Lower leg skin (tissue), 3 donors: Measurements from ENCODE around the gene MCOLN2.

ENCODE experiments used
- POLR2A ChIP-seq, 2 donors: fragments of 450-650 bp; IDR thresholded peaks; one replicate each; pipeline ENCODE4 v1.6.1; 2016 to 2017; ENCODE audit warnings: antibody characterized with exemption in 2 of 2, mild to moderate bottlenecking in 1 of 2, moderate library complexity in 1 of 2
- TF ChIP-seq, protein P1 (sequence below), 3 donors: fragments of 450-650 bp; IDR thresholded peaks; one replicate each; pipeline ENCODE4 v1.5.1; 2016; ENCODE audit warnings: antibody characterized with exemption in 3 of 3, mild to moderate bottlenecking in 3 of 3, moderate library complexity in 2 of 3

DNA sequence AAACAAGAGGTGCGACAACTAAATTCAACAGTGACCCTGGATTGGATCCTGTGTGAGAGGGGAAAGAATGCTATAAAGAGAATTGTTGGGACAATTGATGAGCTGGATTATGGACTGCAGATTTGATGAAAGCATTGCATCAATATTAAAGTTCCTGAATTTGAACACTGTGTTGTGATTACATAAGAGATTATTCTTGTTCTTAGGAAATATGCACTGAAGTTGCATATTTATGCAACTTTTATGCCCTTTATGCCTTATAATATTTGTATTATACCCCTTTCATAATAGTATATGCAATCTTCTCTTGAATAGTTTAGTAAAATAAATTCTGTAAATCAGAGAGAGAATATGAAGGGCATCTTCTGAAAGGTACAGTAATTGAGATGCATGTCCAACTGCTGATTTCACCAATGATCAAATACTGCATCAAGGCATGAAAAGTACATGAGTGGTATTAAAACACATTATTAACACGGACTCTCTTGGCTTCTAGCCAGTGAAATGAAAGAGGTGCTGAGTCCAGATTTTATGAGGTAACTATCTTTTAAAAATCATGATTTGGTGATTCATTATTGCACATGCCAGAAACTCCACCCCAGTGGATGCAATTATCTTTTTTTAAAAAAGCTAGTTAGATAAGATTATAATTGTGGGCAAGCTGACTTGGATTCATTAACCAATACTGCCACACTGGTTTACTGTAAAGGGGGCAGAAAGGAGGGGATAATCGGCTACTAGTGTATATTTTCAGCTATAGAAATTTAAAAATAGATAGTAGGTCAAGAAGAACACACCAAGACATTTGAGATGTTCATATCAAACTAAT is 84.0 kb downstream of the MCOLN2 start:
- TF ChIP-seq, protein P1, sequence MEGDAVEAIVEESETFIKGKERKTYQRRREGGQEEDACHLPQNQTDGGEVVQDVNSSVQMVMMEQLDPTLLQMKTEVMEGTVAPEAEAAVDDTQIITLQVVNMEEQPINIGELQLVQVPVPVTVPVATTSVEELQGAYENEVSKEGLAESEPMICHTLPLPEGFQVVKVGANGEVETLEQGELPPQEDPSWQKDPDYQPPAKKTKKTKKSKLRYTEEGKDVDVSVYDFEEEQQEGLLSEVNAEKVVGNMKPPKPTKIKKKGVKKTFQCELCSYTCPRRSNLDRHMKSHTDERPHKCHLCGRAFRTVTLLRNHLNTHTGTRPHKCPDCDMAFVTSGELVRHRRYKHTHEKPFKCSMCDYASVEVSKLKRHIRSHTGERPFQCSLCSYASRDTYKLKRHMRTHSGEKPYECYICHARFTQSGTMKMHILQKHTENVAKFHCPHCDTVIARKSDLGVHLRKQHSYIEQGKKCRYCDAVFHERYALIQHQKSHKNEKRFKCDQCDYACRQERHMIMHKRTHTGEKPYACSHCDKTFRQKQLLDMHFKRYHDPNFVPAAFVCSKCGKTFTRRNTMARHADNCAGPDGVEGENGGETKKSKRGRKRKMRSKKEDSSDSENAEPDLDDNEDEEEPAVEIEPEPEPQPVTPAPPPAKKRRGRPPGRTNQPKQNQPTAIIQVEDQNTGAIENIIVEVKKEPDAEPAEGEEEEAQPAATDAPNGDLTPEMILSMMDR (IDR thresholded peaks at IDR 0.05) = no peak
- TF ChIP-seq POLR2A (IDR thresholded peaks at IDR 0.05) = no peak
